Breast epithelium (tissue), 3 donors: Measurements from ENCODE around the gene HIP1.

Experiments used
- CTCF ChIP-seq, 3 donors: fragments of 450-650 bp; IDR thresholded peaks; one replicate each; pipeline ENCODE4 v1.5.1; 2016 to 2017; ENCODE audit warnings: antibody characterized with exemption in 3 of 3, mild to moderate bottlenecking in 3 of 3, moderate library complexity in 3 of 3
- POLR2A ChIP-seq: fragments of 450-650 bp; IDR thresholded peaks from one replicate; pipeline ENCODE4 v1.6.1; 2016; ENCODE audit warnings: antibody characterized with exemption, mild to moderate bottlenecking, moderate library complexity
- POLR2AphosphoS5 ChIP-seq, 3 donors: sonication (generic); formaldehyde crosslinking; IDR thresholded peaks; one replicate each; pipeline ENCODE4 v1.6.1; 2017; ENCODE audit warnings: antibody characterized with exemption in 3 of 3

- no peak for TF ChIP-seq CTCF (IDR thresholded peaks at IDR 0.05)
- no peak for TF ChIP-seq POLR2A
- no peak for TF ChIP-seq POLR2AphosphoS5 (IDR thresholded peaks at IDR 0.05)
Observed at GRCh38 chr7:75608451-75609122, 130.2 kb downstream of the HIP1 start.
